Activated B cell treated with CpG ODN at 0.5 μM for 24 hours (primary cell): ENCODE measurements around the gene ALCAM. TPM values are rescaled to one million over a fixed set of nuclear protein-coding genes. Genes with fewer than 3 reads are reported as not detected.

Source experiments
- ATAC-seq: fragments of 200-7000 bp; cut with Tn5 transposase; one replicate; pipeline ENCODE4 v1.10.0; 2021; ENCODE audit warnings: low read depth, mild to moderate bottlenecking, moderate library complexity
- CTCF ChIA-PET: fragments of 350-600 bp; sonication (Branson Sonifier 250); formaldehyde crosslinking; loops from one replicate; lab custom pipeline; 2021; ENCODE audit warnings: antibody characterized with exemption; lab: Charles Lee
- POLR2A ChIA-PET: fragments of 350-600 bp; sonication (Branson Sonifier 250); formaldehyde crosslinking; loops from one replicate; lab custom pipeline; 2021; ENCODE audit warnings: antibody characterized with exemption; lab: Charles Lee
- DNase-seq: peaks from one replicate; pipeline ENCODE4 v3.0.0; 2022
- H3K27ac Mint-ChIP-seq: one replicate; pipeline ENCODE4 v1.8.0; 2020; ENCODE audit warnings: mixed read lengths
- H3K27me3 Mint-ChIP-seq: one replicate; pipeline ENCODE4 v1.8.0; 2021; ENCODE audit warnings: mixed read lengths
- H3K36me3 Mint-ChIP-seq: one replicate; pipeline ENCODE4 v1.8.0; 2021; ENCODE audit warnings: low read depth, mixed read lengths
- H3K4me1 Mint-ChIP-seq: one replicate; pipeline ENCODE4 v1.8.0; 2021; ENCODE audit warnings: mixed read lengths
- H3K4me3 Mint-ChIP-seq: one replicate; pipeline ENCODE4 v1.8.0; 2020; ENCODE audit warnings: mild to moderate bottlenecking, mixed read lengths
- H3K9me3 Mint-ChIP-seq: one replicate; pipeline ENCODE4 v1.8.0; 2020; ENCODE audit warnings: mixed read lengths
- CTCF ChIP-seq: fragments of 200-600 bp; IDR thresholded peaks from one replicate; pipeline ENCODE4 v1.8.0; 2022; ENCODE audit warnings: antibody characterized with exemption, mild to moderate bottlenecking
- intact Hi-C: fragments of 100-400 bp; cut with micrococcal nuclease; formaldehyde crosslinking; loops from one replicate; pipeline ENCODE4 v1.15.1; 2024
- total RNA-seq: library from RNA; stranded (reverse); gene quantifications from 2 replicates; pipeline ENCODE4 v1.2.3, GENCODE V29; 2022

Gene ALCAM
- total RNA-seq, 1 donor from 2014 or later = 28.5 TPM

- no peak overlapping the region for H3K27ac Mint-ChIP-seq
These were observed 128.3 kb downstream of the ALCAM start for GRCh38 chr3:105495021-105495420.

DNA sequence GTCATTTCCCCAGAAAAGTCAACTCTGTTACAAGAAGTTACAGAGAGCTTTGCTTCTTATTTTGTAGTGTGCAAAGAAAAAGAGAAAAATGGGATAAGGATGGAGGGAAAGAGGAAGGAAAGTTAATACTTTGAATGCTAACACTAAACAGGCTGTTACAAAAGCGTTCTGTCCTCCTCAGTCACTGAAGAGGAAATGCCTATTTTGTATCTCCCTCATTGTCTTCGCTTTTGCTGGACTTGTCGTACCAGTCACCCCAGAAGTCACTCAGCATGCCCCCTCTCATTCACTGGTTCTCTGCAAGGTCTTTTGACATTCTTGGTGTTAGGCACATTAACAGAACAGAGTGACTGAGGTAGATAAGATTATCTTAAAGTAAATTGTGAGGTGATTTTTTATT is 129.6 kb downstream of the ALCAM start:
- Mint-ChIP-seq H3K9me3 (peaks cover 5% of the 10 kb centered on the region), H3K36me3 (peaks cover 6% of the 10 kb centered on the region), H3K27me3 (no peaks in the 10 kb centered on the region), H3K4me3 (no peak overlapping the region), H3K27ac (no peak overlapping the region), H3K4me1 (peaks cover 9% of the 10 kb centered on the region)
- TF ChIP-seq CTCF = no peak
- ChIA-PET POLR2A (no interaction called here), CTCF (no interaction called here)
- intact Hi-C loops = no loop called here
- no peak for ATAC-seq
- DNase-seq = no peak

More at GRCh38 chr3:105495021-105495420, 128.3 kb downstream of the ALCAM start:
- TF ChIP-seq CTCF = no peak
- no peak for ATAC-seq
- intact Hi-C loops = no loop called here
- Mint-ChIP-seq H3K27me3 (no peaks in the 10 kb centered on the region), H3K9me3 (peaks cover 14% of the 10 kb centered on the region), H3K4me1 (peaks cover 7% of the 10 kb centered on the region), H3K4me3 (no peak overlapping the region), H3K36me3 (peaks cover 19% of the 10 kb centered on the region)
- CTCF ChIA-PET = no interaction called here
- no peak for DNase-seq
- POLR2A ChIA-PET = no interaction called here

DNA sequence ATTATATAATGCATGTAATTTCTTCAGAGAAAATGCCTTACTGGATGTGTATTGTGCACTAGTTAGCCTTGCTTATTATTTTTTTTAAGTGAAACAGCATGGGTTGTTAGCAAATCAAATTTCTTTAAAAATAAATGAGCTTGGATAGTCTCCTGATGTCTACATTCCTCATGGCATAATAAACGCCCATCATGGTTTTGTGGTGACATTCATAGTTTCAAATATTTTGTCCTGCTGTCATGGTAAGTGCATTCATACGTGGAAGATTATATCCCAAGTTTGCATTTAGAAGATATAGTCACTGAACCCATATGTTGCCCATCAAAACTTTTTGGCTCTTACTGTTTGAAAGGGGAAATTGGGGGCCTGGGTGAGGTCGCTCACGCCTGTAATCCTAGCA is 130.7 kb downstream of the ALCAM start:
- peaks cover 7% of the 10 kb centered on the region for H3K4me1 Mint-ChIP-seq

DNA sequence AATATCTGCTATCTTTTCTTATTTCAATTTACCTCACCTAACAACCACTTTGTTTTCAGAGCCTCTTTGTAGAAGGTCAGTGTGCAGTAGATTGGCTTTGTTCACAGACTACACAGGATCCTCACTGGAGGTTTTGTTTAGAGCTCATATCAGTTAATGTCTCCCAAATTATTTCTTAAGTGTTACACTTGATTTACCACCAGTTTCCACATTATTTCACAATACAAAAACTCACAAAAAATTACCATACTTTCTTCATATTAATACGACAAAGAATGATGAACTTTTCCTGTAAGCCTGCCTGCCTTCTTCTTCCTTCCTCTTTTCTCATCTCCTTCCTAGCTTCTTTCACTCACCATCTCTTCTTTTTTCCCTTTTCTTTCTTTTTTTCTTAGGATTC is 133.3 kb downstream of the ALCAM start:
- H3K9me3 Mint-ChIP-seq = no peaks in the 10 kb centered on the region
- H3K27ac Mint-ChIP-seq = no peak overlapping the region
- intact Hi-C loops = no loop called here

More for the DNA sequence above, 130.7 kb downstream of the ALCAM start:
- no peak overlapping the region for H3K4me3 Mint-ChIP-seq
- ChIA-PET POLR2A (no interaction called here), CTCF (no interaction called here)
- DNase-seq (no peak), ATAC-seq (no peak)
- H3K27ac Mint-ChIP-seq = no peak overlapping the region
- H3K27me3 Mint-ChIP-seq = no peaks in the 10 kb centered on the region
- intact Hi-C loops = no loop called here
- H3K9me3 Mint-ChIP-seq = no peaks in the 10 kb centered on the region
- H3K36me3 Mint-ChIP-seq = no peaks in the 10 kb centered on the region
- TF ChIP-seq CTCF = no peak

DNA sequence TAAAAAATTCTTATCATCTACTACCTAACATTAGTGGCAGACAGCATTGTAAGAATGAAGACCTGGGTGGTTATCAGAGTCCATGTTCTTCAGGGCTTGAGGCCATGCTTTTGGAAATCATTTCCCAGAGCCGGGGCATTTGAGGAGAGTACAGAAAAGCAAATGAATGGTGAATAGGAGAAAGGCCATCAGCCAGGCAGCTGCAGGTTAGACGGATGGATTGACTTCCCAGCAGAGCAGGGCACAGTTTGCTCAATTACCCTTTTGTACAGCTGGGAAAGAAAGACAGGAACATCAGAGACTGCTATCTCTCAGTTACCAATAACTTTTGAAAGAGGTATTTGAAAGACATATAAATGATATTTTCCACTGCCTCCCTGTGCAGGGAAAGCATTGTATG is 135.6 kb downstream of the ALCAM start:
- no peak for TF ChIP-seq CTCF
- DNase-seq (no peak), ATAC-seq (no peak)
- intact Hi-C loops = no loop called here
- no peaks in the 10 kb centered on the region for H3K27me3 Mint-ChIP-seq
- H3K4me1 Mint-ChIP-seq = peaks cover 10% of the 10 kb centered on the region
- H3K36me3 Mint-ChIP-seq = peaks cover 3% of the 10 kb centered on the region
- ChIA-PET CTCF (interaction anchor here (1.3 kb wide), 1 partner anchor 16 kb away, joined by 3 read pairs; no protein-coding TSS in a partner anchor), POLR2A (no interaction called here)
- no peak overlapping the region for H3K27ac Mint-ChIP-seq
- H3K9me3 Mint-ChIP-seq = no peaks in the 10 kb centered on the region
- H3K4me3 Mint-ChIP-seq = no peak overlapping the region

More for the DNA sequence above, 133.3 kb downstream of the ALCAM start:
- Mint-ChIP-seq H3K27me3 (no peaks in the 10 kb centered on the region), H3K4me1 (peaks cover 7% of the 10 kb centered on the region), H3K4me3 (no peak overlapping the region), H3K36me3 (no peaks in the 10 kb centered on the region)
- DNase-seq (no peak), ATAC-seq (no peak)
- no peak for TF ChIP-seq CTCF
- CTCF ChIA-PET = no interaction called here
- POLR2A ChIA-PET = no interaction called here
